HepG2 (cell line): ENCODE measurements around the gene ANXA9. TPM values are rescaled to one million over a fixed set of nuclear protein-coding genes. Genes with fewer than 3 reads are reported as not detected.

Experiments
- ATAC-seq: fragments of 200-7000 bp; cut with Tn5 transposase; 3 replicates; pipeline ENCODE4 v1.9.1; 2020; ENCODE audit warnings: mild to moderate bottlenecking, moderate library complexity
- BruUV-seq: library from RNA; stranded (reverse); fragments of 400-500 nt; replicated peaks from 2 replicates; lab custom pipeline; 2021; lab: Mats Ljungman, UMichigan
- CTCF ChIA-PET: fragments of 300-600 bp; formaldehyde crosslinking; extraction: SDS; loops from one replicate; lab custom pipeline; 2021; ENCODE audit warnings: low total read pairs, inconsistent platforms, low intra/inter-chr PET ratio; lab: Yijun Ruan, JAX
- POLR2A ChIA-PET: fragments of 350-600 bp; sonication (Branson Sonifier 250); formaldehyde crosslinking; loops from one replicate; lab custom pipeline; 2020; ENCODE audit warnings: antibody characterized with exemption, inconsistent platforms; lab: Yijun Ruan, JAX
- DNase-seq: peaks from one replicate; pipeline ENCODE4 v3.0.0-alpha.2; 2015; ENCODE audit warnings: low spot score
- FAIRE-seq: peaks from 3 replicates; lab custom pipeline; 2011; peaks lifted over from hg19 to GRCh38; lab: Jason Lieb, UNC
- H2AFZ ChIP-seq: one replicate; pipeline ENCODE4 v1.6.1; 2011; ENCODE audit warnings: low read length, inconsistent platforms
- H3K27ac ChIP-seq: fragments of 300-600 bp; 3 replicates; pipeline ENCODE4 v1.8.0; 2011; ENCODE audit warnings: mixed run types, mild to moderate bottlenecking, mixed read lengths, low read length, inconsistent platforms; ENCODE audit not compliant: insufficient read depth; ENCODE audit errors: extremely low read length
- H3K27me3 ChIP-seq, 2 experiments: fragments of 200-600 bp in 1 of 2; 2 replicates in 1 of 2; 3 replicates in 1 of 2; pipeline versions ENCODE4 v1.6.0 to v1.8.0; 2011; ENCODE audit warnings: low read length in 2 of 2, mild to moderate bottlenecking in 2 of 2, moderate library complexity in 2 of 2, inconsistent platforms in 1 of 2; ENCODE audit not compliant: insufficient read depth in 2 of 2, control insufficient read depth in 1 of 2
- H3K36me3 ChIP-seq, 2 experiments: fragments of 200-600 bp in 1 of 2; replicated peaks in 1 of 2; 2 replicates in 1 of 2; 3 replicates in 1 of 2; pipeline versions ENCODE4 v1.5.1 to v1.8.0; 2011; ENCODE audit warnings: low read length in 2 of 2, inconsistent platforms in 1 of 2; ENCODE audit not compliant: insufficient read depth in 2 of 2, control insufficient read depth in 1 of 2
- H3K4me1 ChIP-seq: 2 replicates; pipeline ENCODE4 v1.5.1; 2012; ENCODE audit warnings: low read length, inconsistent platforms; ENCODE audit not compliant: insufficient read depth
- H3K4me2 ChIP-seq: 2 replicates; pipeline ENCODE4 v1.6.0; 2011; ENCODE audit warnings: low read depth, low read length, inconsistent platforms
- H3K4me3 ChIP-seq, 3 experiments: fragments of 200-600 bp in 1 of 3; sonication (generic), shearing (Covaris generic) in 1 of 3; replicated peaks in 1 of 3; 2 replicates each; pipeline ENCODE4 v1.5.1; 2011 to 2016; ENCODE audit warnings: low read length in 3 of 3, inconsistent platforms in 2 of 3, low read depth in 2 of 3, mild to moderate bottlenecking in 2 of 3, control low read depth in 1 of 3, mixed read lengths in 1 of 3; ENCODE audit not compliant: insufficient read depth in 1 of 3
- H3K79me2 ChIP-seq: one replicate; pipeline ENCODE4 v1.6.1; 2011; ENCODE audit warnings: low read length, inconsistent platforms; ENCODE audit not compliant: insufficient read depth
- H3K9ac ChIP-seq: 2 replicates; pipeline ENCODE4 v1.6.0; 2011; ENCODE audit warnings: mild to moderate bottlenecking, low read depth, low read length, inconsistent platforms; ENCODE audit not compliant: insufficient read depth
- H3K9me3 ChIP-seq: 2 replicates; pipeline ENCODE4 v1.5.1; 2012; ENCODE audit warnings: mild to moderate bottlenecking, low read length
- H4K20me1 ChIP-seq: 2 replicates; pipeline ENCODE4 v1.6.0; 2011; ENCODE audit warnings: inconsistent platforms, mild to moderate bottlenecking, low read length, moderate library complexity; ENCODE audit not compliant: insufficient read depth
- FLYWCH1 ChIP-seq: sonication (generic); formaldehyde crosslinking; IDR thresholded peaks from 2 replicates; pipeline ENCODE4 v1.8.1; 2023; ENCODE audit warnings: mild to moderate bottlenecking, missing genetic modification reagents
- FUBP1 ChIP-seq: sonication (generic); formaldehyde crosslinking; IDR thresholded peaks from 2 replicates; pipeline ENCODE4 v1.5.1; 2020; ENCODE audit warnings: missing genetic modification reagents, mild to moderate bottlenecking, borderline replicate concordance
- MEIS2 ChIP-seq: sonication (generic); formaldehyde crosslinking; IDR thresholded peaks from 2 replicates; pipeline ENCODE4 v1.9.0; 2021; ENCODE audit warnings: mild to moderate bottlenecking, missing genetic modification reagents
- NKX3-1 ChIP-seq: sonication (generic); formaldehyde crosslinking; IDR thresholded peaks from 2 replicates; pipeline ENCODE4 v1.5.0; 2020; ENCODE audit warnings: missing genetic modification reagents
- PHF20 ChIP-seq: sonication (generic); formaldehyde crosslinking; IDR thresholded peaks from 2 replicates; pipeline ENCODE4 v1.5.0; 2020; ENCODE audit warnings: mild to moderate bottlenecking, missing genetic modification reagents
- PREB ChIP-seq: sonication (generic); formaldehyde crosslinking; IDR thresholded peaks from 2 replicates; pipeline ENCODE4 v1.4.0; 2020; ENCODE audit warnings: missing genetic modification reagents
- SOX5 ChIP-seq: IDR thresholded peaks from 2 replicates; pipeline ENCODE4 v1.6.1; 2016; ENCODE audit warnings: borderline replicate concordance
- TRIM24 ChIP-seq: sonication (generic); formaldehyde crosslinking; IDR thresholded peaks from 2 replicates; pipeline ENCODE4 v1.8.0; 2022; ENCODE audit warnings: mild to moderate bottlenecking, missing genetic modification reagents
- ZBTB46 ChIP-seq: sonication (generic); formaldehyde crosslinking; IDR thresholded peaks from 2 replicates; pipeline ENCODE4 v1.4.0; 2020; ENCODE audit warnings: mild to moderate bottlenecking, missing genetic modification reagents, borderline replicate concordance
- ZNF136 ChIP-seq: sonication (generic); formaldehyde crosslinking; IDR thresholded peaks from 2 replicates; pipeline ENCODE4 v1.8.1; 2022; ENCODE audit warnings: low read depth, mild to moderate bottlenecking, moderate library complexity, missing genetic modification reagents
- ZNF841 ChIP-seq: sonication (generic); formaldehyde crosslinking; IDR thresholded peaks from 2 replicates; pipeline ENCODE4 v1.8.1; 2023; ENCODE audit warnings: missing genetic modification reagents, borderline replicate concordance
- WGBS: methylation state at CpG from one replicate; pipeline ENCODE4 v1.1.6; 2017; ENCODE audit warnings: low lambda C conversion rate; 5-methylcytosine and 5-hydroxymethylcytosine counted together
- in situ Hi-C: cut with HindIII; loops from 2 replicates; pipeline ENCODE4 v1.10.0; 2017; ENCODE audit warnings: low pct_unique_long_range_greater_than_20kb; ENCODE audit not compliant: extremely low pct_ligation_motif_present
- intact Hi-C: fragments of 100-400 bp; cut with micrococcal nuclease; formaldehyde crosslinking; loops from one replicate; pipeline ENCODE4 v1.10.0; 2022; ENCODE audit not compliant: unreplicated experiment
- polyA plus RNA-seq, 8 experiments: library from polyadenylated mRNA; depleted of rRNA in 3 of 8; stranded (reverse) in 7 of 8; unstranded in 1 of 8; fragments of >200 nt; fragmentation: Illumina TruSeq in 4 of 8; extraction: Trizol in 4 of 8; gene quantifications; 2 replicates each; pipeline versions ENCODE4 v1.2.1 to v1.2.3, GENCODE V29; 2011 to 2016; ENCODE audit warnings: low read depth in 4 of 8, missing spikeins in 1 of 8, mixed read lengths in 1 of 8; ENCODE audit not compliant: insufficient read depth in 1 of 8
- total RNA-seq, 5 experiments: library from RNA; depleted of rRNA; stranded (reverse); fragments of >200 nt; fragmentation: Illumina TruSeq; extraction: Trizol; gene quantifications; 2 replicates each; pipeline ENCODE4 v1.2.3, GENCODE V29; 2016; ENCODE audit warnings: low read depth in 1 of 5

ANXA9 gene
- total and polyA plus RNA-seq, 2 of the 13 experiments (the other 11 are each of a cell fraction or from before 2014, with no cell fraction given) = 13.3 to 23.9 TPM

GRCh38 chr1:150997949-150998348, 15.9 kb downstream of the ANXA9 start:
- in situ Hi-C loops = no loop called here
- BruUV-seq = no TSS peak
- Histone ChIP-seq H3K79me2 (no peaks in the 10 kb centered on the region), H3K4me1 (peaks cover 38% of the 10 kb centered on the region), H3K36me3 (peaks cover 12 to 36% of the 10 kb centered on the region in 2 experiments; a peak in 4 of 5 replicates), H3K4me3 (no peak overlapping the region), H3K9ac (no peak overlapping the region), H4K20me1 (no peaks in the 10 kb centered on the region), H3K9me3 (no peaks in the 10 kb centered on the region), H3K27me3 (no peaks in the 10 kb centered on the region), H2AFZ (no peak overlapping the region), H3K4me2 (no peak overlapping the region), H3K27ac (no peak overlapping the region)
- ATAC-seq (no peak), DNase-seq (no peak), FAIRE-seq (no peak)
- CTCF ChIA-PET = no interaction called here
- intact Hi-C loops = no loop called here
- WGBS = 85% methylated on average over 4 of the region's 5 CpGs
- POLR2A ChIA-PET = interaction anchor here (0.6 to 5.6 kb wide), 3 partner anchors 8 to 21 kb away, joined by 3 to 55 read pairs (median 5); partner anchors contain the start of gene MINDY1
- TF ChIP-seq FUBP1 (CRISPR knock-in tag) (no peak), TRIM24 (CRISPR knock-in tag) (no peak), MEIS2 (CRISPR knock-in tag) (no peak)
- TF ChIP-seq, all 625 proteins: peak for 0

- H3K9ac ChIP-seq = no peak overlapping the region
- WGBS = 93% methylated on average over 12 of the region's 17 CpGs
- CTCF ChIA-PET = no interaction called here
- H4K20me1 ChIP-seq = no peaks in the 10 kb centered on the region
- no peaks in the 10 kb centered on the region for H3K27me3 ChIP-seq
- DNase-seq (no peak), ATAC-seq (no peak), FAIRE-seq (no peak)
- no peak overlapping the region for H2AFZ ChIP-seq
- peaks cover 50% of the 10 kb centered on the region for H3K4me1 ChIP-seq
- in situ Hi-C loops (no loop called here), intact Hi-C loops (no loop called here)
- H3K36me3 ChIP-seq = peaks cover 12 to 36% of the 10 kb centered on the region in 2 experiments; a peak in 4 of 5 replicates
- no TSS peak for BruUV-seq
- H3K9me3 ChIP-seq = no peaks in the 10 kb centered on the region
- H3K79me2 ChIP-seq = peaks cover 2% of the 10 kb centered on the region
- POLR2A ChIA-PET = interaction anchor here (1.4 to 9.1 kb wide), 3 partner anchors 14 to 25 kb away, joined by 4 to 150 read pairs (median 5); partner anchors contain the start of gene ANXA9
- H3K4me2 ChIP-seq = no peak overlapping the region
- H3K4me3 ChIP-seq = no peak overlapping the region
- no peak overlapping the region for H3K27ac ChIP-seq
- TF ChIP-seq FLYWCH1 (CRISPR knock-in tag) = no peak
- TF ChIP-seq NKX3-1 (CRISPR knock-in tag) = no peak
- no peak for TF ChIP-seq ZBTB46
- TF ChIP-seq ZNF841 = no peak
- TF ChIP-seq ZNF136 (CRISPR knock-in tag) = no peak
- no peak for TF ChIP-seq PREB
- TF ChIP-seq SOX5 (CRISPR knock-in tag) = no peak
- no peak for TF ChIP-seq PHF20 (CRISPR knock-in tag)
Observed at GRCh38 chr1:150999051-150999674, 17.1 kb downstream of the ANXA9 start.
